ENCODE data around the gene NF1. TPM values are rescaled to one million over a fixed set of nuclear protein-coding genes. Genes with fewer than 3 reads are reported as not detected.

NF1 gene
- total RNA-seq, 1 donor from 2014 or later = 53.1 TPM

- DNase-seq (no peak), ATAC-seq (no peak)
- Histone ChIP-seq H3K4me3 (no peak overlapping the region), H3K27me3 (ENCODE audit: low read depth) (no peaks in the 10 kb centered on the region), H3K4me1 (no peaks in the 10 kb centered on the region), H3K9me3 (no peaks in the 10 kb centered on the region), H3K27ac (no peak overlapping the region), H3K36me3 (peaks cover 18% of the 10 kb centered on the region)
- intact Hi-C loops (cut with DNase I) = no loop called here
- TF ChIP-seq CTCF (IDR thresholded peaks at IDR 0.05) = no peak
Measured at GRCh38 chr17:31200287-31200686, 105.5 kb downstream of the NF1 start.

- no peaks in the 10 kb centered on the region for H3K9me3 ChIP-seq
- H3K27me3 ChIP-seq (ENCODE audit: low read depth) = no peaks in the 10 kb centered on the region
- peaks cover 32% of the 10 kb centered on the region for H3K36me3 ChIP-seq
- ATAC-seq (peak; percentile 75 to 92), DNase-seq (peak; percentile 49)
- TF ChIP-seq CTCF (IDR thresholded peaks at IDR 0.05) = no peak
- no peak overlapping the region for H3K4me3 ChIP-seq
- intact Hi-C loops (cut with DNase I) = no loop called here
- H3K27ac ChIP-seq = no peak overlapping the region
- no peaks in the 10 kb centered on the region for H3K4me1 ChIP-seq
Measured at GRCh38 chr17:31202968-31203367, 108.2 kb downstream of the NF1 start.

GRCh38 chr17:31211352-31212012 is 116.7 kb downstream of the NF1 start:
- DNase-seq = no peak

GRCh38 chr17:31216031-31216751 is 121.4 kb downstream of the NF1 start:
- intact Hi-C loops (cut with DNase I) = loop anchor here (10.0 kb wide), 1 partner anchor 201 kb away; no protein-coding TSS in a partner anchor
- ATAC-seq = no peak
- DNase-seq = no peak
- peak; percentile 62 for TF ChIP-seq CTCF (IDR thresholded peaks at IDR 0.05)
- Histone ChIP-seq H3K27me3 (ENCODE audit: low read depth) (no peaks in the 10 kb centered on the region), H3K9me3 (no peaks in the 10 kb centered on the region), H3K4me3 (no peak overlapping the region), H3K4me1 (no peaks in the 10 kb centered on the region), H3K27ac (no peak overlapping the region), H3K36me3 (peaks cover 22% of the 10 kb centered on the region)

More at GRCh38 chr17:31211352-31212012, 116.7 kb downstream of the NF1 start:
- H3K36me3 ChIP-seq = peaks cover 26% of the 10 kb centered on the region
- no peak overlapping the region for H3K27ac ChIP-seq
- intact Hi-C loops (cut with DNase I) = loop anchor here (10.0 kb wide), 1 partner anchor 197 kb away; no protein-coding TSS in a partner anchor
- H3K4me3 ChIP-seq = no peak overlapping the region
- H3K27me3 ChIP-seq (ENCODE audit: low read depth) = no peaks in the 10 kb centered on the region
- H3K9me3 ChIP-seq = no peaks in the 10 kb centered on the region
- TF ChIP-seq CTCF (IDR thresholded peaks at IDR 0.05) = no peak
- no peak for ATAC-seq
- H3K4me1 ChIP-seq = no peaks in the 10 kb centered on the region

- Histone ChIP-seq H3K36me3 (peaks cover 36% of the 10 kb centered on the region), H3K9me3 (no peaks in the 10 kb centered on the region), H3K27ac (no peak overlapping the region), H3K4me1 (no peaks in the 10 kb centered on the region), H3K4me3 (no peak overlapping the region), H3K27me3 (ENCODE audit: low read depth) (no peaks in the 10 kb centered on the region)
- DNase-seq (no peak), ATAC-seq (no peak)
- intact Hi-C loops (cut with DNase I) = no loop called here
- TF ChIP-seq CTCF (IDR thresholded peaks at IDR 0.05) = no peak
Measured at GRCh38 chr17:31224366-31224765, 129.6 kb downstream of the NF1 start.

All from lower lobe of right lung (tissue), 2 donors.